Measurements from ENCODE around the gene SLCO2A1. TPM values are rescaled to one million over a fixed set of nuclear protein-coding genes. Genes with fewer than 3 reads are reported as not detected.

The SLCO2A1 gene
- total RNA-seq, 4 donors from 2014 or later = 8.4 to 68.5 (median 22.7) TPM

- Histone ChIP-seq H3K4me1 (no peaks in the 10 kb centered on the region), H3K27ac (no peak overlapping the region), H3K9me3 (no peaks in the 10 kb centered on the region), H3K27me3 (no peaks in the 10 kb centered on the region), H3K4me3 (no peak overlapping the region), H3K36me3 (no peaks in the 10 kb centered on the region)
- intact Hi-C loops (cut with DNase I; ENCODE audit: low total_unique reads) = no loop called here
- in situ Hi-C loops (cut with MboI; ENCODE audit: low pct_ligation_motif_present in 1 of 4, low pct_unique_long_range_greater_than_20kb in 1 of 4, low sequenced_read_pairs in 3 of 4) = no loop called here
- no peak for TF ChIP-seq CTCF (IDR thresholded peaks at IDR 0.05)
- TF ChIP-seq POLR2AphosphoS5 (IDR thresholded peaks at IDR 0.05) = no peak
- TF ChIP-seq EP300 (IDR thresholded peaks at IDR 0.05; ENCODE audit: low read depth) = no peak
- no peak for TF ChIP-seq POLR2A (IDR thresholded peaks at IDR 0.05)
- 89% methylated on average over 5 of the region's 5 CpGs; no CpG with 5 or more reads in 1 of the 2 donors for WGBS, 2 donors (ENCODE audit: low coverage in 1 of 2)
- DNase-seq = no peak
These were observed 32.7 kb downstream of the SLCO2A1 start for GRCh38 chr3:133996996-133997395.

- Histone ChIP-seq H3K27ac (no peak overlapping the region), H3K36me3 (no peaks in the 10 kb centered on the region), H3K27me3 (no peaks in the 10 kb centered on the region), H3K9me3 (no peaks in the 10 kb centered on the region), H3K4me3 (no peak overlapping the region), H3K4me1 (no peaks in the 10 kb centered on the region)
- TF ChIP-seq POLR2AphosphoS5 (IDR thresholded peaks at IDR 0.05) = no peak
- TF ChIP-seq POLR2A (IDR thresholded peaks at IDR 0.05) = no peak
- no peak for TF ChIP-seq CTCF (IDR thresholded peaks at IDR 0.05)
- no peak for TF ChIP-seq EP300 (IDR thresholded peaks at IDR 0.05; ENCODE audit: low read depth)
- WGBS, 2 donors (ENCODE audit: low coverage in 1 of 2) = 77% methylated on average over 11 of the region's 12 CpGs; no CpG with 5 or more reads in 1 of the 2 donors
- in situ Hi-C loops (cut with MboI; ENCODE audit: low pct_ligation_motif_present in 1 of 4, low pct_unique_long_range_greater_than_20kb in 1 of 4, low sequenced_read_pairs in 3 of 4) (no loop called here), intact Hi-C loops (cut with DNase I; ENCODE audit: low total_unique reads) (no loop called here)
- no peak for DNase-seq
These were observed 33.5 kb downstream of the SLCO2A1 start for GRCh38 chr3:133996251-133996661.

GRCh38 chr3:133995264-133995663 lies 34.5 kb downstream of the SLCO2A1 start:
- DNase-seq = no peak
- H3K4me3 ChIP-seq = no peak overlapping the region
- H3K27me3 ChIP-seq = no peaks in the 10 kb centered on the region
- in situ Hi-C loops (cut with MboI; ENCODE audit: low pct_ligation_motif_present in 1 of 4, low pct_unique_long_range_greater_than_20kb in 1 of 4, low sequenced_read_pairs in 3 of 4) (no loop called here), intact Hi-C loops (cut with DNase I; ENCODE audit: low total_unique reads) (no loop called here)
- WGBS, 2 donors (ENCODE audit: low coverage in 1 of 2) = 75% methylated on average over 2 of the region's 2 CpGs; no CpG with 5 or more reads in 1 of the 2 donors
- TF ChIP-seq EP300 (IDR thresholded peaks at IDR 0.05; ENCODE audit: low read depth) = no peak
- no peak for TF ChIP-seq CTCF (IDR thresholded peaks at IDR 0.05)
- TF ChIP-seq POLR2AphosphoS5 (IDR thresholded peaks at IDR 0.05) = no peak
- no peak for TF ChIP-seq POLR2A (IDR thresholded peaks at IDR 0.05)
- no peaks in the 10 kb centered on the region for H3K9me3 ChIP-seq
- no peak overlapping the region for H3K27ac ChIP-seq
- H3K36me3 ChIP-seq = no peaks in the 10 kb centered on the region
- no peaks in the 10 kb centered on the region for H3K4me1 ChIP-seq

- DNase-seq = no peak
- WGBS, 2 donors (ENCODE audit: low coverage in 1 of 2) = 71 to 76% methylated on average over 6 to 8 of the region's 8 CpGs
- Histone ChIP-seq H3K9me3 (no peaks in the 10 kb centered on the region), H3K27me3 (no peaks in the 10 kb centered on the region), H3K27ac (no peak overlapping the region), H3K36me3 (no peaks in the 10 kb centered on the region), H3K4me3 (no peak overlapping the region), H3K4me1 (no peaks in the 10 kb centered on the region)
- intact Hi-C loops (cut with DNase I; ENCODE audit: low total_unique reads) (no loop called here), in situ Hi-C loops (cut with MboI; ENCODE audit: low pct_ligation_motif_present in 1 of 4, low pct_unique_long_range_greater_than_20kb in 1 of 4, low sequenced_read_pairs in 3 of 4) (no loop called here)
- no peak for TF ChIP-seq POLR2AphosphoS5 (IDR thresholded peaks at IDR 0.05)
- TF ChIP-seq CTCF (IDR thresholded peaks at IDR 0.05) = no peak
- TF ChIP-seq POLR2A (IDR thresholded peaks at IDR 0.05) = no peak
- no peak for TF ChIP-seq EP300 (IDR thresholded peaks at IDR 0.05; ENCODE audit: low read depth)
These were observed 35.4 kb downstream of the SLCO2A1 start for GRCh38 chr3:133994166-133994890.
